Measurements from ENCODE around the gene TRAF3IP1. TPM values are rescaled to one million over a fixed set of nuclear protein-coding genes. Genes with fewer than 3 reads are reported as not detected.

Gene TRAF3IP1
- total and polyA plus RNA-seq, 2 of the 13 experiments (the other 11 are each of a cell fraction or from before 2014, with no cell fraction given), result 4.1 to 12.9 TPM

- Histone ChIP-seq H3K36me3 (replicated peaks in 1 of 2; ENCODE audit: control insufficient read depth in 1 of 2, insufficient read depth in 2 of 2, low read length in 2 of 2) (no peaks in the 10 kb centered on the region), H3K4me3 (replicated peaks in 1 of 3; ENCODE audit: insufficient read depth in 1 of 3, low read depth in 2 of 3, low read length in 3 of 3) (no peak overlapping the region), H3K27me3 (ENCODE audit: control insufficient read depth in 1 of 2, insufficient read depth in 2 of 2, low read length in 2 of 2) (no peaks in the 10 kb centered on the region), H3K9me3 (ENCODE audit: low read length) (no peaks in the 10 kb centered on the region), H3K27ac (ENCODE audit: extremely low read length, insufficient read depth, low read length) (no peak overlapping the region), H3K4me1 (ENCODE audit: insufficient read depth, low read length) (peaks cover 6% of the 10 kb centered on the region), H2AFZ (ENCODE audit: low read length) (no peak overlapping the region), H3K79me2 (ENCODE audit: insufficient read depth, low read length) (no peaks in the 10 kb centered on the region), H3K4me2 (ENCODE audit: low read depth, low read length) (no peak overlapping the region), H3K9ac (ENCODE audit: insufficient read depth, low read depth, low read length) (no peak overlapping the region), H4K20me1 (ENCODE audit: insufficient read depth, low read length) (no peaks in the 10 kb centered on the region)
- POLR2A ChIA-PET, result no interaction called here
- no peak for ATAC-seq
- no peak for TF ChIP-seq CCDC6 (CRISPR knock-in tag; IDR thresholded peaks at IDR 0.05)
- TF ChIP-seq GATAD1 (CRISPR knock-in tag; IDR thresholded peaks at IDR 0.05), result no peak
- TF ChIP-seq NONO (IDR thresholded peaks at IDR 0.05), result no peak
- TF ChIP-seq NONO (CRISPR knock-in tag; conservative IDR thresholded peaks at IDR 0.05), result no peak
- TF ChIP-seq EHMT2 (IDR thresholded peaks at IDR 0.05; ENCODE audit: borderline replicate concordance, low read depth, low read length), result no peak
- TF ChIP-seq, protein P1, sequence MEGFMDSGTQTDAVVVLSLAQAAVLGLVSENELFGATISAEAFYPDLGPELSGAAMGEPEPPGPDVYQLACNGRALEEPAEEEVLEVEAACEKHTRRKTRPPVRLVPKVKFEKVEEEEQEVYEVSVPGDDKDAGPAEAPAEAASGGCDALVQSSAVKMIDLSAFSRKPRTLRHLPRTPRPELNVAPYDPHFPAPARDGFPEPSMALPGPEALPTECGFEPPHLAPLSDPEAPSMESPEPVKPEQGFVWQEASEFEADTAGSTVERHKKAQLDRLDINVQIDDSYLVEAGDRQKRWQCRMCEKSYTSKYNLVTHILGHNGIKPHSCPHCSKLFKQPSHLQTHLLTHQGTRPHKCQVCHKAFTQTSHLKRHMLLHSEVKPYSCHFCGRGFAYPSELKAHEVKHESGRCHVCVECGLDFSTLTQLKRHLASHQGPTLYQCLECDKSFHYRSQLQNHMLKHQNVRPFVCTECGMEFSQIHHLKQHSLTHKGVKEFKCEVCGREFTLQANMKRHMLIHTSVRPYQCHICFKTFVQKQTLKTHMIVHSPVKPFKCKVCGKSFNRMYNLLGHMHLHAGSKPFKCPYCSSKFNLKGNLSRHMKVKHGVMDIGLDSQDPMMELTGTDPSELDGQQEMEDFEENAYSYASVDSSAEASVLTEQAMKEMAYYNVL (CRISPR knock-in tag; IDR thresholded peaks at IDR 0.05; ENCODE audit: borderline replicate concordance), result no peak
- TF ChIP-seq ATF1 (CRISPR knock-in tag; IDR thresholded peaks at IDR 0.05), result no peak
- TF ChIP-seq ZNF441 (CRISPR knock-in tag; IDR thresholded peaks at IDR 0.05; ENCODE audit: borderline replicate concordance), result no peak
- TF ChIP-seq, protein P2, sequence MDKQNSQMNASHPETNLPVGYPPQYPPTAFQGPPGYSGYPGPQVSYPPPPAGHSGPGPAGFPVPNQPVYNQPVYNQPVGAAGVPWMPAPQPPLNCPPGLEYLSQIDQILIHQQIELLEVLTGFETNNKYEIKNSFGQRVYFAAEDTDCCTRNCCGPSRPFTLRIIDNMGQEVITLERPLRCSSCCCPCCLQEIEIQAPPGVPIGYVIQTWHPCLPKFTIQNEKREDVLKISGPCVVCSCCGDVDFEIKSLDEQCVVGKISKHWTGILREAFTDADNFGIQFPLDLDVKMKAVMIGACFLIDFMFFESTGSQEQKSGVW (CRISPR knock-in tag; IDR thresholded peaks at IDR 0.05; ENCODE audit: borderline replicate concordance), result no peak
- TF ChIP-seq, protein P3, sequence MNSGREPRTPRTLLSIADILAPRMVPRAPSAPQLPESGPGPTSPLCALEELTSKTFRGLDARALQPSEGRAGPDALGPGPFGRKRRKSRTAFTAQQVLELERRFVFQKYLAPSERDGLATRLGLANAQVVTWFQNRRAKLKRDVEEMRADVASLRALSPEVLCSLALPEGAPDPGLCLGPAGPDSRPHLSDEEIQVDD (CRISPR knock-in tag; IDR thresholded peaks at IDR 0.05; ENCODE audit: borderline replicate concordance), result no peak
- TF ChIP-seq NBN (conservative IDR thresholded peaks at IDR 0.05), result no peak
- TF ChIP-seq, protein P4, sequence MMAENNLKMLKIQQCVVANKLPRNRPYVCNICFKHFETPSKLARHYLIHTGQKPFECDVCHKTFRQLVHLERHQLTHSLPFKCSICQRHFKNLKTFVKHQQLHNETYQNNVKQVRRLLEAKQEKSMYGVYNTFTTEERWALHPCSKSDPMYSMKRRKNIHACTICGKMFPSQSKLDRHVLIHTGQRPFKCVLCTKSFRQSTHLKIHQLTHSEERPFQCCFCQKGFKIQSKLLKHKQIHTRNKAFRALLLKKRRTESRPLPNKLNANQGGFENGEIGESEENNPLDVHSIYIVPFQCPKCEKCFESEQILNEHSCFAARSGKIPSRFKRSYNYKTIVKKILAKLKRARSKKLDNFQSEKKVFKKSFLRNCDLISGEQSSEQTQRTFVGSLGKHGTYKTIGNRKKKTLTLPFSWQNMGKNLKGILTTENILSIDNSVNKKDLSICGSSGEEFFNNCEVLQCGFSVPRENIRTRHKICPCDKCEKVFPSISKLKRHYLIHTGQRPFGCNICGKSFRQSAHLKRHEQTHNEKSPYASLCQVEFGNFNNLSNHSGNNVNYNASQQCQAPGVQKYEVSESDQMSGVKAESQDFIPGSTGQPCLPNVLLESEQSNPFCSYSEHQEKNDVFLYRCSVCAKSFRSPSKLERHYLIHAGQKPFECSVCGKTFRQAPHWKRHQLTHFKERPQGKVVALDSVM (CRISPR knock-in tag; IDR thresholded peaks at IDR 0.05), result no peak
- TF ChIP-seq, protein P5, sequence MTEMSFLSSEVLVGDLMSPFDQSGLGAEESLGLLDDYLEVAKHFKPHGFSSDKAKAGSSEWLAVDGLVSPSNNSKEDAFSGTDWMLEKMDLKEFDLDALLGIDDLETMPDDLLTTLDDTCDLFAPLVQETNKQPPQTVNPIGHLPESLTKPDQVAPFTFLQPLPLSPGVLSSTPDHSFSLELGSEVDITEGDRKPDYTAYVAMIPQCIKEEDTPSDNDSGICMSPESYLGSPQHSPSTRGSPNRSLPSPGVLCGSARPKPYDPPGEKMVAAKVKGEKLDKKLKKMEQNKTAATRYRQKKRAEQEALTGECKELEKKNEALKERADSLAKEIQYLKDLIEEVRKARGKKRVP (CRISPR knock-in tag; IDR thresholded peaks at IDR 0.05), result no peak
- TF ChIP-seq ZNF766 (CRISPR knock-in tag; IDR thresholded peaks at IDR 0.05; ENCODE audit: borderline replicate concordance), result no peak
- TF ChIP-seq RXRB (CRISPR knock-in tag; IDR thresholded peaks at IDR 0.05; ENCODE audit: borderline replicate concordance), result no peak
- TF ChIP-seq ZNF788 (CRISPR knock-in tag; IDR thresholded peaks at IDR 0.05; ENCODE audit: borderline replicate concordance), result no peak
- no peak for TF ChIP-seq ZNF614 (CRISPR knock-in tag; IDR thresholded peaks at IDR 0.05; ENCODE audit: borderline replicate concordance)
- TF ChIP-seq GABPA (IDR thresholded peaks at IDR 0.05; ENCODE audit: low read depth, low read length), result no peak
- TF ChIP-seq GABPA (CRISPR knock-in tag; IDR thresholded peaks at IDR 0.05; ENCODE audit: low read depth), result no peak
- TF ChIP-seq, protein P6, sequence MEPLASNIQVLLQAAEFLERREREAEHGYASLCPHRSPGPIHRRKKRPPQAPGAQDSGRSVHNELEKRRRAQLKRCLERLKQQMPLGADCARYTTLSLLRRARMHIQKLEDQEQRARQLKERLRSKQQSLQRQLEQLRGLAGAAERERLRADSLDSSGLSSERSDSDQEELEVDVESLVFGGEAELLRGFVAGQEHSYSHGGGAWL (CRISPR knock-in tag; IDR thresholded peaks at IDR 0.05), result no peak
- DNase-seq (ENCODE audit: low spot score), result no peak
- BruUV-seq (replicated peaks), result no TSS peak
- CTCF ChIA-PET (ENCODE audit: low intra/inter-chr PET ratio, low total read pairs), result no interaction called here
- FAIRE-seq, result no peak
- WGBS (ENCODE audit: low lambda C conversion rate), result 97% methylated on average over 2 of the region's 2 CpGs
- in situ Hi-C loops (cut with HindIII; ENCODE audit: extremely low pct_ligation_motif_present, low pct_unique_long_range_greater_than_20kb) (no loop called here), intact Hi-C loops (cut with micrococcal nuclease; ENCODE audit: unreplicated experiment) (no loop called here)
Measured at GRCh38 chr2:238413368-238413767, 93.0 kb downstream of the TRAF3IP1 start.
